ENCODE measurements around the gene TIGD7.
"Not testable (repeated sequence)": the region's sequence is repeated elsewhere in the genome, so short reads cannot be mapped to it uniquely, and the experiment has no call there.

The TIGD7 gene

DNA sequence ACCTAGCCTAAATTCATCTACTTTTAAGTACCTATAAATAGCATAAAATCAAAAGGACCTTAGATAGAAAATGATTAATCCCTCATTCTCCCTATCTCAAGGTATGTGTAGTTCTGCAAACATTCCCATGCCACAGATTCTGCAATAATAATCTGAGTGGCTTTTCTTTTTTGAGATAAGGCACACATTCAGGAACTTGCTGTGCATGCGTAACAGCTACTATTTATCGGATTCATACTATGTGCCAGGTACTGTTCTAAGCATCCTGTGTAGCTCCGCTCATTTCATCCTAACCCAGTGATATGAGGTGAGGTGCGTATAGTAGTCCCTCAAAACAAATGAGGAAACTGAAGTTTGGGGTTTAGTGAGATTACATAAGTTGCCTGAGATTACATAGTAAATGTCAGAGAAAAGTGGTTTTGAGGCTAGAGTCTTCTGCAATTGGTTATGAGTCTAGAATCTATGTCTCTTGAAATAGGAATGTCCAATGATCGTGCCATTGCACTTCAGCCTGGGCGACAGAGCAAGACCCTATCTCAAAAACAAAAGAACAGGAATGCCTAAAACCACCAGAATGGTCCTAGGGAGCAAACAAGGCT lies 23.9 kb downstream of the TIGD7 start:
- H3K4me1 ChIP-seq (ENCODE audit: control insufficient read depth, insufficient read depth, low read length), result peaks cover 11% of the 10 kb centered on the region
- no peak overlapping the region for H3K4me3 ChIP-seq (ENCODE audit: low read length)

GRCh38 chr16:3276679-3277078 lies 28.6 kb downstream of the TIGD7 start:
- Histone ChIP-seq H3K36me3 (ENCODE audit: insufficient read depth, low read length) (no peaks in the 10 kb centered on the region), H3K9ac (ENCODE audit: low read depth, low read length) (no peak overlapping the region), H3K4me3 (ENCODE audit: low read length) (no peak overlapping the region), H3K9me3 (replicated peaks; ENCODE audit: low read length) (no peaks in the 10 kb centered on the region), H3K4me1 (ENCODE audit: control insufficient read depth, insufficient read depth, low read length) (no peaks in the 10 kb centered on the region), H3K4me2 (ENCODE audit: low read length) (no peak overlapping the region), H3K27me3 (ENCODE audit: control insufficient read depth, insufficient read depth, low read length) (peaks cover 9% of the 10 kb centered on the region)

More for the DNA sequence above, 23.9 kb downstream of the TIGD7 start:
- Histone ChIP-seq H3K27me3 (ENCODE audit: control insufficient read depth, insufficient read depth, low read length) (peaks cover 9% of the 10 kb centered on the region), H3K9me3 (replicated peaks; ENCODE audit: low read length) (no peaks in the 10 kb centered on the region), H3K36me3 (ENCODE audit: insufficient read depth, low read length) (peaks cover 11% of the 10 kb centered on the region), H3K4me2 (ENCODE audit: low read length) (peak overlapping the region; percentile 95), H3K9ac (ENCODE audit: low read depth, low read length) (no peak overlapping the region)

DNA sequence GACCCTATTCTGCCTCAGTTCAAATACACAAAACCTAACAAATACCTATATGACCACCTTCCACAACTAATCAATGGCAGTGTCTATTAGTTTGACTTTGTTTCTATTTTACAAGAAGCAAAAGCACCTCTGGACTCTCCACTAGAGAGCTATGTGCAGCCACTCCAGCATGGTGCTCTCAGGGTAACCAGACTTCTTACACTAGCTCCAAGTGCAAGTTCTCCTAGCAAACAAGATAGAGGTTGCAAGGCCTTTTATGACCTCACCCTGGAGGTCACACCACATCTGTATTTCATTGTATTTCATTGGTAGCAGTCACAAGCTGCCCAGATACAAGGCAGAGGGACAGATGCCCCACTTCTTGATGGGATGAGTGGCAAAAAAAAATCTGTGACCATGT lies 30.3 kb downstream of the TIGD7 start:
- H3K4me3 ChIP-seq (ENCODE audit: low read length), result no peak overlapping the region
- H3K4me2 ChIP-seq (ENCODE audit: low read length), result no peak overlapping the region
- no peaks in the 10 kb centered on the region for H3K36me3 ChIP-seq (ENCODE audit: insufficient read depth, low read length)
- H3K4me1 ChIP-seq (ENCODE audit: control insufficient read depth, insufficient read depth, low read length), result no peaks in the 10 kb centered on the region
- no peak overlapping the region for H3K9ac ChIP-seq (ENCODE audit: low read depth, low read length)
- H3K27me3 ChIP-seq (ENCODE audit: control insufficient read depth, insufficient read depth, low read length), result peaks cover 9% of the 10 kb centered on the region
- no peaks in the 10 kb centered on the region for H3K9me3 ChIP-seq (replicated peaks; ENCODE audit: low read length)

DNA sequence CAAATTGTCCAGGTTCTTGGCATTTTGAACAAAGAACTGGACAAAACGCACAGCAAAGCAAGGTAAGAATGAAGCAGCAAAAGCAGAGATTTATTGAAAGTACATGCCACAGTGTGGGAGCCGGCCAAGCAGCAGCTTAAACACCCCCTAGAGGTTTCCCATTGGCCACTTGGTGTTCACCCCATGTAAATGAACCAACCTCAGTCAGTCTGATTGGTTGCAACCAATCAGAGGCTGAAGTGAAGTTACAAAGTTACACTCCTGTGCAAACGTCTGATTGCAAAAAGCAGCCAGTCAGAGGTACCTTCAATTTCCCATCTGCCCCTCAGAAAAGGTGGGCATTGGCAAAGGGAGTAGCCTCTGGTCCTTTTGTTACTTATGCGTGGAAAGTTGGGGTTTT lies 30.7 kb downstream of the TIGD7 start:
- H3K36me3 ChIP-seq (ENCODE audit: insufficient read depth, low read length), result no peaks in the 10 kb centered on the region
- H3K4me1 ChIP-seq (ENCODE audit: control insufficient read depth, insufficient read depth, low read length), result no peaks in the 10 kb centered on the region
- H3K27me3 ChIP-seq (ENCODE audit: control insufficient read depth, insufficient read depth, low read length), result peaks cover 9% of the 10 kb centered on the region
- no peak overlapping the region for H3K4me3 ChIP-seq (ENCODE audit: low read length)
- no peaks in the 10 kb centered on the region for H3K9me3 ChIP-seq (replicated peaks; ENCODE audit: low read length)
- no peak overlapping the region for H3K9ac ChIP-seq (ENCODE audit: low read depth, low read length)
- no peak overlapping the region for H3K4me2 ChIP-seq (ENCODE audit: low read length)

- not testable (repeated sequence) for H3K27me3 ChIP-seq (ENCODE audit: control insufficient read depth, insufficient read depth, low read length); H3K36me3 ChIP-seq (ENCODE audit: insufficient read depth, low read length); H3K9ac ChIP-seq (ENCODE audit: low read depth, low read length); H3K4me3 ChIP-seq (ENCODE audit: low read length); H3K4me1 ChIP-seq (ENCODE audit: control insufficient read depth, insufficient read depth, low read length); H3K9me3 ChIP-seq (replicated peaks; ENCODE audit: low read length); H3K4me2 ChIP-seq (ENCODE audit: low read length)
Observed at GRCh38 chr16:3271281-3271680, 33.9 kb downstream of the TIGD7 start.

DNA sequence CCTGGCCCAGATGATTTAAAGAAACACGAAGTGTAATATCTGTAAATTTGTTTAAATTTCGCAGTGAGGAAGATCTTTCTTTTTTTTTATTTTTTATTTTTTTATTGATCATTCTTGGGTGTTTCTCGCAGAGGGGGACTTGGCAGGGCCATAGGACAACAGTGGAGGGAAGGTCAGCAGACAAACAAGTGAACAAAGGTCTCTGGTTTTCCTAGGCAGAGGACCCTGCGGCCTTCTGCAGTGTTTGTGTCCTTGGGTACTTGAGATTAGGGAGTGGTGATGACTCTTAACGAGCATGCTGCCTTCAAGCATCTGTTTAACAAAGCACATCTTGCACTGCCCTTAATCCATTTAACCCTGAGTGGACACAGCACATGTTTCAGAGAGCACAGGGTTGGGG lies 34.5 kb downstream of the TIGD7 start:
- not testable (repeated sequence) for H3K4me2 ChIP-seq (ENCODE audit: low read length); H3K9me3 ChIP-seq (replicated peaks; ENCODE audit: low read length); H3K4me1 ChIP-seq (ENCODE audit: control insufficient read depth, insufficient read depth, low read length)

GRCh38 chr16:3268294-3268693 lies 36.9 kb downstream of the TIGD7 start:
- no peaks in the 10 kb centered on the region for H3K9me3 ChIP-seq (replicated peaks; ENCODE audit: low read length)
- no peaks in the 10 kb centered on the region for H3K27me3 ChIP-seq (ENCODE audit: control insufficient read depth, insufficient read depth, low read length)
- peaks cover 6% of the 10 kb centered on the region for H3K4me1 ChIP-seq (ENCODE audit: control insufficient read depth, insufficient read depth, low read length)
- no peak overlapping the region for H3K9ac ChIP-seq (ENCODE audit: low read depth, low read length)
- no peaks in the 10 kb centered on the region for H3K36me3 ChIP-seq (ENCODE audit: insufficient read depth, low read length)
- no peak overlapping the region for H3K4me3 ChIP-seq (ENCODE audit: low read length)
- H3K4me2 ChIP-seq (ENCODE audit: low read length), result no peak overlapping the region

More for the DNA sequence above, 34.5 kb downstream of the TIGD7 start:
- H3K27me3 ChIP-seq (ENCODE audit: control insufficient read depth, insufficient read depth, low read length); H3K9ac ChIP-seq (ENCODE audit: low read depth, low read length); H3K36me3 ChIP-seq (ENCODE audit: insufficient read depth, low read length); H3K4me3 ChIP-seq (ENCODE audit: low read length): not testable (repeated sequence)

DNA sequence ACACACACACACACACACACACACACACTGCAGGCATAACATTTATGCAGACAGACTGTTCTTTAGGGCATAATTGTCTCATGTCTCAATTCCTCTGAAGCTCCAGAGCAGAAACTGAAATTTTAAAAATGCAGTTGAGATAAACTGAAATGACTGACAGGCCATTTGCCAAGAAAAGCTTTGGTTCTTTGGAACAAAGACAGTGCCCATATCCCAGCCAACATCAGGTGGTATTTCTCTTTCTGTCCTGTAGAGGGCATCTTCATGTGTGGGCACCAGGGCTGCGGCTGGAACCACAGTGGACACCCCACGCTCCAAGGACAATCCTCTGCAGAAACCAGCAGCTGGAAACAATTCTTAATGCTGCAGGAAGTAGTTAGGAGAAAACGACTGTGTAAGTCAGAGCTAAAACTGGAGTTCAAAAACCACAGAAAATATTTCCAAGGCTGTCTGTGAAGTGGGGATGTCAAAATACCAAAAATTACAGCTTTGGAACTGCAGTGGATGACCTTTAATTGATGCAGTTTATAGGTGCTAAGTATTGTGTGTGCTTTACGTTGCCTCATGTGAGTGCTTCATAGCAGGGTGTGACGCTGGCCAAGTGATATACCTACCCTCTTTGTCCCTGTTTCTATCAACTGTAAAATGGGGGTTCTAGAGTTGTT lies 38.2 kb downstream of the TIGD7 start:
- Histone ChIP-seq H3K4me3 (ENCODE audit: low read length) (no peak overlapping the region), H3K4me1 (ENCODE audit: control insufficient read depth, insufficient read depth, low read length) (peaks cover 6% of the 10 kb centered on the region), H3K27me3 (ENCODE audit: control insufficient read depth, insufficient read depth, low read length) (no peaks in the 10 kb centered on the region), H3K4me2 (ENCODE audit: low read length) (no peak overlapping the region), H3K9me3 (replicated peaks; ENCODE audit: low read length) (no peaks in the 10 kb centered on the region), H3K9ac (ENCODE audit: low read depth, low read length) (no peak overlapping the region), H3K36me3 (ENCODE audit: insufficient read depth, low read length) (no peaks in the 10 kb centered on the region)

- Histone ChIP-seq H3K9me3 (replicated peaks; ENCODE audit: low read length) (no peaks in the 10 kb centered on the region), H3K9ac (ENCODE audit: low read depth, low read length) (peak overlapping the region; percentile 93), H3K4me1 (ENCODE audit: control insufficient read depth, insufficient read depth, low read length) (peaks cover 8% of the 10 kb centered on the region), H3K36me3 (ENCODE audit: insufficient read depth, low read length) (no peaks in the 10 kb centered on the region), H3K27me3 (ENCODE audit: control insufficient read depth, insufficient read depth, low read length) (no peaks in the 10 kb centered on the region), H3K4me3 (ENCODE audit: low read length) (peak overlapping the region; percentile 91), H3K4me2 (ENCODE audit: low read length) (peak overlapping the region; percentile 91)
Observed at GRCh38 chr16:3264137-3265036, 40.8 kb downstream of the TIGD7 start.

GRCh38 chr16:3262517-3262916 lies 42.7 kb downstream of the TIGD7 start:
- Histone ChIP-seq H3K36me3 (ENCODE audit: insufficient read depth, low read length) (no peaks in the 10 kb centered on the region), H3K4me3 (ENCODE audit: low read length) (no peak overlapping the region), H3K4me1 (ENCODE audit: control insufficient read depth, insufficient read depth, low read length) (peaks cover 21% of the 10 kb centered on the region), H3K27me3 (ENCODE audit: control insufficient read depth, insufficient read depth, low read length) (peaks cover 5% of the 10 kb centered on the region), H3K4me2 (ENCODE audit: low read length) (no peak overlapping the region), H3K9ac (ENCODE audit: low read depth, low read length) (no peak overlapping the region), H3K9me3 (replicated peaks; ENCODE audit: low read length) (no peaks in the 10 kb centered on the region)

- H3K4me1 ChIP-seq (ENCODE audit: control insufficient read depth, insufficient read depth, low read length), result peaks cover 31% of the 10 kb centered on the region
Observed at GRCh38 chr16:3259836-3260235, 45.4 kb downstream of the TIGD7 start.

More at GRCh38 chr16:3259836-3260235, 45.4 kb downstream of the TIGD7 start:
- Histone ChIP-seq H3K36me3 (ENCODE audit: insufficient read depth, low read length) (no peaks in the 10 kb centered on the region), H3K9me3 (replicated peaks; ENCODE audit: low read length) (no peaks in the 10 kb centered on the region), H3K4me3 (ENCODE audit: low read length) (no peak overlapping the region), H3K9ac (ENCODE audit: low read depth, low read length) (no peak overlapping the region), H3K4me2 (ENCODE audit: low read length) (no peak overlapping the region), H3K27me3 (ENCODE audit: control insufficient read depth, insufficient read depth, low read length) (peaks cover 5% of the 10 kb centered on the region)
